ENCODE results near the gene PIK3C2G. TPM values are rescaled to one million over a fixed set of nuclear protein-coding genes. Genes with fewer than 3 reads are reported as not detected.

The PIK3C2G gene
- total and polyA plus RNA-seq, 2 of the 13 experiments (the other 11 are each of a cell fraction or from before 2014, with no cell fraction given), result not detected

- FAIRE-seq (no peak), ATAC-seq (no peak), DNase-seq (ENCODE audit: low spot score) (no peak)
- in situ Hi-C loops (cut with HindIII; ENCODE audit: extremely low pct_ligation_motif_present, low pct_unique_long_range_greater_than_20kb), result no loop called here
- H3K27ac ChIP-seq (ENCODE audit: extremely low read length, insufficient read depth, low read length), result no peak overlapping the region
- no peak overlapping the region for H3K4me2 ChIP-seq (ENCODE audit: low read depth, low read length)
- intact Hi-C loops (cut with micrococcal nuclease; ENCODE audit: unreplicated experiment), result no loop called here
- no peaks in the 10 kb centered on the region for H3K9me3 ChIP-seq (ENCODE audit: low read length)
- no TSS peak for BruUV-seq (replicated peaks)
- 0% methylated on average over 2 of the region's 2 CpGs for WGBS (ENCODE audit: low lambda C conversion rate)
- no peak overlapping the region for H3K9ac ChIP-seq (ENCODE audit: insufficient read depth, low read depth, low read length)
- TF ChIP-seq ZMAT5 (CRISPR knock-in tag; IDR thresholded peaks at IDR 0.05; ENCODE audit: borderline replicate concordance, low read depth) (no peak), PAX8 (CRISPR knock-in tag; IDR thresholded peaks at IDR 0.05; ENCODE audit: borderline replicate concordance) (no peak), RAD21 (CRISPR knock-in tag; IDR thresholded peaks at IDR 0.05) (no peak), SNAI1 (CRISPR knock-in tag; IDR thresholded peaks at IDR 0.05; ENCODE audit: borderline replicate concordance) (no peak), ZKSCAN5 (CRISPR knock-in tag; IDR thresholded peaks at IDR 0.05) (no peak), KDM6A (CRISPR knock-in tag; IDR thresholded peaks at IDR 0.05; ENCODE audit: low read depth) (no peak), MLXIP (CRISPR knock-in tag; IDR thresholded peaks at IDR 0.05; ENCODE audit: borderline replicate concordance) (no peak), ZNF770 (CRISPR knock-in tag; IDR thresholded peaks at IDR 0.05) (no peak), ZBTB4 (CRISPR knock-in tag; IDR thresholded peaks at IDR 0.05; ENCODE audit: borderline replicate concordance) (no peak), KDM2A (CRISPR knock-in tag; IDR thresholded peaks at IDR 0.05; ENCODE audit: borderline replicate concordance, low read depth) (no peak), KAT8 (CRISPR knock-in tag; IDR thresholded peaks at IDR 0.05) (no peak)
- no peak overlapping the region for H2AFZ ChIP-seq (ENCODE audit: low read length)
- no peaks in the 10 kb centered on the region for H3K79me2 ChIP-seq (ENCODE audit: insufficient read depth, low read length)
- no peaks in the 10 kb centered on the region for H4K20me1 ChIP-seq (ENCODE audit: insufficient read depth, low read length)
- no peaks in the 10 kb centered on the region for H3K27me3 ChIP-seq (ENCODE audit: control insufficient read depth in 1 of 2, insufficient read depth in 2 of 2, low read length in 2 of 2)
- ChIA-PET POLR2A (no interaction called here), CTCF (ENCODE audit: low intra/inter-chr PET ratio, low total read pairs) (no interaction called here)
- H3K4me1 ChIP-seq (ENCODE audit: insufficient read depth, low read length), result no peaks in the 10 kb centered on the region
- H3K36me3 ChIP-seq (replicated peaks in 1 of 2; ENCODE audit: control insufficient read depth in 1 of 2, insufficient read depth in 2 of 2, low read length in 2 of 2), result no peaks in the 10 kb centered on the region
- H3K4me3 ChIP-seq (replicated peaks in 1 of 3; ENCODE audit: insufficient read depth in 1 of 3, low read depth in 2 of 3, low read length in 3 of 3), result no peak overlapping the region
These were observed 224.7 kb downstream of the PIK3C2G start for GRCh38 chr12:18486036-18486435.
